DND-41 (cell line): Measurements from ENCODE around the gene KAZALD1.

Experiments used
- ATAC-seq: fragments of 200-7000 bp; cut with Tn5 transposase; 3 replicates; pipeline ENCODE4 v1.9.1; 2021; ENCODE audit warnings: low read depth; ENCODE audit not compliant: insufficient read depth
- DNase-seq: peaks from one replicate; pipeline ENCODE4 v3.0.0-alpha.2; 2020
- H2AFZ ChIP-seq: 2 replicates; pipeline ENCODE4 v1.6.0; 2012; ENCODE audit warnings: low read depth, low read length
- H3K27ac ChIP-seq: 2 replicates; pipeline ENCODE4 v1.5.1; 2012; ENCODE audit warnings: low read length, inconsistent platforms
- H3K27me3 ChIP-seq: fragments of 200-600 bp; sonication (generic); 2 replicates; pipeline ENCODE4 v1.6.0; 2012; ENCODE audit warnings: low read length, mild to moderate bottlenecking, inconsistent platforms; ENCODE audit not compliant: insufficient read depth, poor library complexity
- H3K36me3 ChIP-seq: 2 replicates; pipeline ENCODE4 v1.5.1; 2012; ENCODE audit warnings: low read length, inconsistent platforms; ENCODE audit not compliant: insufficient read depth
- H3K4me1 ChIP-seq: 2 replicates; pipeline ENCODE4 v1.5.1; 2012; ENCODE audit warnings: mild to moderate bottlenecking, low read length; ENCODE audit not compliant: insufficient read depth
- H3K4me2 ChIP-seq: 2 replicates; pipeline ENCODE4 v1.6.0; 2012; ENCODE audit warnings: mild to moderate bottlenecking, moderate library complexity, low read length, inconsistent platforms; ENCODE audit not compliant: insufficient read depth
- H3K4me3 ChIP-seq, 2 experiments: fragments of 200-600 bp in 1 of 2; shearing (Covaris generic) in 1 of 2; 2 replicates each; pipeline ENCODE4 v1.5.1; 2012 to 2016; ENCODE audit warnings: inconsistent platforms in 2 of 2, low read length in 2 of 2, mild to moderate bottlenecking in 2 of 2, low read depth in 1 of 2, moderate library complexity in 1 of 2
- H3K79me2 ChIP-seq: 2 replicates; pipeline ENCODE4 v1.6.0; 2012; ENCODE audit warnings: low read length, inconsistent platforms; ENCODE audit not compliant: insufficient read depth
- H3K9ac ChIP-seq: 2 replicates; pipeline ENCODE4 v1.6.0; 2012; ENCODE audit warnings: low read depth, mild to moderate bottlenecking, inconsistent platforms, low read length, moderate library complexity
- H3K9me3 ChIP-seq: 2 replicates; pipeline ENCODE4 v1.5.1; 2012; ENCODE audit warnings: low read length, moderate library complexity, mild to moderate bottlenecking, inconsistent platforms; ENCODE audit not compliant: insufficient read depth, severe bottlenecking
- H4K20me1 ChIP-seq: 2 replicates; pipeline ENCODE4 v1.6.0; 2012; ENCODE audit warnings: low read length; ENCODE audit not compliant: insufficient read depth
- CTCF ChIP-seq: IDR thresholded peaks from 2 replicates; pipeline ENCODE4 v1.5.1; 2012; ENCODE audit warnings: borderline replicate concordance, low read length, moderate library complexity, mild to moderate bottlenecking; ENCODE audit not compliant: poor library complexity, severe bottlenecking; ENCODE audit errors: extremely low read depth
- EZH2 ChIP-seq: IDR thresholded peaks from 3 replicates; pipeline ENCODE4 v1.6.1; 2012; ENCODE audit warnings: borderline replicate concordance, low read depth, mild to moderate bottlenecking, moderate library complexity, low read length, inconsistent platforms; ENCODE audit not compliant: severe bottlenecking

KAZALD1 gene

GRCh38 chr10:101113890-101114403 lies 52.2 kb downstream of the KAZALD1 start:
- no peak overlapping the region for H3K9ac ChIP-seq
- no peak for TF ChIP-seq CTCF
- no peaks in the 10 kb centered on the region for H4K20me1 ChIP-seq
- H3K36me3 ChIP-seq = no peaks in the 10 kb centered on the region
- H3K4me1 ChIP-seq = no peaks in the 10 kb centered on the region
- H3K27me3 ChIP-seq = peaks cover 21% of the 10 kb centered on the region
- no peak for DNase-seq
- no peak overlapping the region for H3K4me2 ChIP-seq
- H2AFZ ChIP-seq = no peak overlapping the region
- H3K79me2 ChIP-seq = no peaks in the 10 kb centered on the region
- no peak overlapping the region for H3K4me3 ChIP-seq
- H3K9me3 ChIP-seq = no peaks in the 10 kb centered on the region
- no peak for ATAC-seq
- no peak overlapping the region for H3K27ac ChIP-seq

DNA sequence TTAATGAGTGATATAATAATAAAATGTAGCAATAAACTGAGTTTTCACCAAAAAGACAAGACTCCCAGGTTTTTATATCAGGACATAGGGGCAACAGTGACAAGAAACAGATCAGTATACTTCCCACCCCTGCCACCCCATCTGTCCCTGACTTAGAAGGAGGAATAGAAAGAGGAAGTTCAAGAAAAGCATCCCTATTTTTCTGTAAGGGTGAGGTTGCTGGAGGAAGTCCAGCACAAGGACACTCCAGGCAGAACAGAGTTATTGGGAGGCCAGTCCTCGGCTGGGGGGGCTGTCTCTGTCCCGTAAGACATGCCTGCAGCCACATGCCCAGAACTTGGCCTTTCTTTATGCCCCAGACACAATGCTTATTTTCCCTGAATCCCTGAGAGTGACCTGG lies 52.9 kb downstream of the KAZALD1 start:
- DNase-seq = no peak
- H3K27me3 ChIP-seq = peaks cover 22% of the 10 kb centered on the region
- no peak overlapping the region for H2AFZ ChIP-seq
- H3K4me3 ChIP-seq = no peak overlapping the region
- H4K20me1 ChIP-seq = no peaks in the 10 kb centered on the region
- no peaks in the 10 kb centered on the region for H3K36me3 ChIP-seq
- no peak overlapping the region for H3K4me2 ChIP-seq
- H3K9ac ChIP-seq = no peak overlapping the region
- no peaks in the 10 kb centered on the region for H3K4me1 ChIP-seq
- no peak overlapping the region for H3K27ac ChIP-seq
- no peak for ATAC-seq
- H3K79me2 ChIP-seq = no peaks in the 10 kb centered on the region
- TF ChIP-seq EZH2 = no peak
- H3K9me3 ChIP-seq = no peaks in the 10 kb centered on the region
